NOMO-1 treated with dmso at 0.1 percent for 144 hours (cell line): Measurements from ENCODE around the gene NLGN4X.

ENCODE experiments used
- DNase-seq: peaks from one replicate; lab custom pipeline; 2025; ENCODE audit not compliant: unreplicated experiment; lab: John Stamatoyannopoulos, UW

The NLGN4X gene

GRCh38 chrX:6228720-6229119, at the start of gene NLGN4X:
Gene NLGN4X (minus strand): TSS chrX:6228867. CDS start chrX:6151466, 77,401 bp downstream.
- DNase-seq, result no peak

- no peak for DNase-seq
Measured at GRCh38 chrX:6266041-6266440, 37.4 kb upstream of the NLGN4X start.

- no peak for DNase-seq
Measured at GRCh38 chrX:6262959-6263358, 34.3 kb upstream of the NLGN4X start.

GRCh38 chrX:6257025-6257424, 28.4 kb upstream of the NLGN4X start:
- no peak for DNase-seq

- DNase-seq, result no peak
Measured at GRCh38 chrX:6244666-6245065, 16.0 kb upstream of the NLGN4X start.

GRCh38 chrX:6238576-6238975, 9.9 kb upstream of the NLGN4X start:
- DNase-seq, result no peak

- DNase-seq, result no peak
Measured at GRCh38 chrX:6227935-6228334, 732 bp downstream of the NLGN4X start.

- DNase-seq, result no peak
Measured at GRCh38 chrX:6227453-6227835, 1.2 kb downstream of the NLGN4X start.

- DNase-seq, result no peak
Measured at GRCh38 chrX:6226596-6227452, 1.8 kb downstream of the NLGN4X start.

GRCh38 chrX:6225911-6226595, 2.6 kb downstream of the NLGN4X start:
- no peak for DNase-seq

GRCh38 chrX:6225288-6225910, 3.3 kb downstream of the NLGN4X start:
- no peak for DNase-seq

- no peak for DNase-seq
Measured at GRCh38 chrX:6223516-6223915, 5.2 kb downstream of the NLGN4X start.

GRCh38 chrX:6210230-6210629, 18.4 kb downstream of the NLGN4X start:
- no peak for DNase-seq

- DNase-seq, result no peak
Measured at GRCh38 chrX:6203462-6204215, 25.0 kb downstream of the NLGN4X start.

GRCh38 chrX:6199486-6199885, 29.2 kb downstream of the NLGN4X start:
- no peak for DNase-seq

- no peak for DNase-seq
Measured at GRCh38 chrX:6187256-6187655, 41.4 kb downstream of the NLGN4X start.

- DNase-seq, result no peak
Measured at GRCh38 chrX:6184900-6185515, 43.7 kb downstream of the NLGN4X start.

GRCh38 chrX:6175914-6176313, 52.8 kb downstream of the NLGN4X start:
- no peak for DNase-seq

GRCh38 chrX:6170424-6170823, 58.2 kb downstream of the NLGN4X start:
- no peak for DNase-seq

- DNase-seq, result no peak
Measured at GRCh38 chrX:6169407-6169806, 59.3 kb downstream of the NLGN4X start.

GRCh38 chrX:6163721-6164120, 64.9 kb downstream of the NLGN4X start:
- no peak for DNase-seq
